Measurements from ENCODE around the gene CTNS. TPM values are rescaled to one million over a fixed set of nuclear protein-coding genes. Genes with fewer than 3 reads are reported as not detected.

CTNS gene
- total RNA-seq (7.3 TPM), polyA plus RNA-seq (8.8 TPM)
- long read RNA-seq, donor 1 = 0 reads
- long read RNA-seq, donor 2 = 0 reads
- long read RNA-seq, donor 3, partial matches to known transcripts = 0 of 1 reads
- long read RNA-seq, donor 3, other reads (novel, unspliced or antisense) = 0 of 1 reads
- long read RNA-seq, donor 4, partial matches to known transcripts = 13 of 34 reads
- long read RNA-seq, donor 4, other reads (novel, unspliced or antisense) = 19 of 34 reads
- long read RNA-seq, donor 5, partial matches to known transcripts = 7 of 9 reads
- long read RNA-seq, donor 5, other reads (novel, unspliced or antisense) = 0 of 9 reads
- long read RNA-seq, donor 6, partial matches to known transcripts = 119 of 175 reads
- long read RNA-seq, donor 6, other reads (novel, unspliced or antisense) = 55 of 175 reads
- long read RNA-seq, donor 7, partial matches to known transcripts = 0 of 1 reads
- long read RNA-seq, donor 7, other reads (novel, unspliced or antisense) = 0 of 1 reads
- long read RNA-seq, donor 8 = 0 reads
- long read RNA-seq, donor 9 = 0 reads
- long read RNA-seq, donor 10 = 0 reads

DNA sequence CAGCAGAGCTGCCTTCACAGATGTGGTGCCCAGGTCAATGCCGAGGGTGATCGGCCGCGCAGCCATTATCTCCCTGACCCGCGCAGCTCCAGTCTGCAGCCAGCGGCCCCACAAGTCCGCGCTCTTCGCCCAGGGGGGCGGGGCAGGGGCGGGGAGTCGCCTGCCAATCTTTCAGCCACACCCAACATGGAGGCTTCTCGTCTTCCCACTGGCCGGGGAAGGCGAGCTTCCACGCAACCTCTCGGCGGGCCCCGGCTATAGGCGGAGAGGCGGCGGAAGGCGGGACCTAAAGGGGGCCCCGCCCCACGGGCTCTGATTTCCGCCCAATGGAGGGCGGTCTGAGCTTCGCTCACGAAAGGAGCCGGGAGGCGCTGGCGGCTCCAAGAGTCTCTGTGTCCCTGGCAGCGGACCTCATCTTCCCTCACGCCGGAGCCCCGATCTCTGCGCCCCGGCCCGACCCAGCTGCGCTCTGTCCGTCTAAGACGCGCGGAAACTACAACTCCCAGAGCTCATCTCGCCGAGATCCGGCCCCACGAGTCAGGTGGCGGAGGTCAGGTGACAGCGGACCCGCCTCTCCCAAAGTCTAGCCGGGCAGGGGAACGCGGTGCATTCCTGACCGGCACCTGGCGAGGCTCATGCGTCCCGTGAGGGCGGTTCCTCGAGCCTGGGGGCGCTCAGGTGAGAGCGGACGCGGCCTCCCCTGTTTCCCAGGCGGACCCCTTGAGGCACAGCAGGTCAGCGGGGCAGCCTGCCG lies at the start of gene CTNS, which contains the start of gene SHPK:
Gene CTNS (plus strand): TSS at position 607 of the 754 bp plus-strand sequence. CDS start 3,447 bp downstream, outside the sequence.
Gene SHPK (minus strand): TSS at position 97 of the 754 bp plus-strand sequence. CDS start 31 bp downstream, at position 66.
- DNase-seq (ENCODE audit: low read depth in 6 of 9, low spot score in 9 of 9) = peak; percentile 78 to 97 (median 89)

GRCh38 chr17:3589784-3590183 lies 46.8 kb upstream of the CTNS start:
- Histone ChIP-seq H3K27me3 (ENCODE audit: control insufficient read depth in 2 of 2, insufficient read depth in 1 of 2, low read length in 1 of 2) (no peaks in the 10 kb centered on the region), H3K9me3 (ENCODE audit: control insufficient read depth in 2 of 2, insufficient read depth in 1 of 2, low read length in 1 of 2) (no peaks in the 10 kb centered on the region), H3K27ac (ENCODE audit: low read depth in 1 of 2, low read length in 1 of 2) (no peak overlapping the region), H3K4me1 (ENCODE audit: control insufficient read depth in 2 of 2, insufficient read depth in 2 of 2, low read length in 2 of 2) (no peaks in the 10 kb centered on the region), H3K36me3 (ENCODE audit: control insufficient read depth in 2 of 2, insufficient read depth in 2 of 2, low read length in 1 of 2) (peaks cover 0 to 16% of the 10 kb centered on the region in 2 donors), H3K4me3 (ENCODE audit: low read length in 2 of 2) (no peak overlapping the region)
- WGBS = 97% methylated on average over 22 of the region's 22 CpGs
- no peak for DNase-seq (ENCODE audit: low read depth in 6 of 9, low spot score in 9 of 9)

More for the DNA sequence above, at the start of gene CTNS, which contains the start of gene SHPK:
- peaks cover 0 to 12% of the 10 kb centered on the region in 2 donors for H3K36me3 ChIP-seq (ENCODE audit: control insufficient read depth in 2 of 2, insufficient read depth in 2 of 2, low read length in 1 of 2)
- H3K27me3 ChIP-seq (ENCODE audit: control insufficient read depth in 2 of 2, insufficient read depth in 1 of 2, low read length in 1 of 2) = no peaks in the 10 kb centered on the region
- H3K27ac ChIP-seq (ENCODE audit: low read depth in 1 of 2, low read length in 1 of 2) = peak within 1 kb of the TSS; percentile 100
- H3K4me1 ChIP-seq (ENCODE audit: control insufficient read depth in 2 of 2, insufficient read depth in 2 of 2, low read length in 2 of 2) = peaks cover 0 to 8% of the 10 kb centered on the region in 2 donors
- no peaks in the 10 kb centered on the region for H3K9me3 ChIP-seq (ENCODE audit: control insufficient read depth in 2 of 2, insufficient read depth in 1 of 2, low read length in 1 of 2)
- WGBS = under 1% methylated on average over 68 of the region's 68 CpGs
- peak within 1 kb of the TSS; percentile 78 to 94 for H3K4me3 ChIP-seq (ENCODE audit: low read length in 2 of 2)

DNA sequence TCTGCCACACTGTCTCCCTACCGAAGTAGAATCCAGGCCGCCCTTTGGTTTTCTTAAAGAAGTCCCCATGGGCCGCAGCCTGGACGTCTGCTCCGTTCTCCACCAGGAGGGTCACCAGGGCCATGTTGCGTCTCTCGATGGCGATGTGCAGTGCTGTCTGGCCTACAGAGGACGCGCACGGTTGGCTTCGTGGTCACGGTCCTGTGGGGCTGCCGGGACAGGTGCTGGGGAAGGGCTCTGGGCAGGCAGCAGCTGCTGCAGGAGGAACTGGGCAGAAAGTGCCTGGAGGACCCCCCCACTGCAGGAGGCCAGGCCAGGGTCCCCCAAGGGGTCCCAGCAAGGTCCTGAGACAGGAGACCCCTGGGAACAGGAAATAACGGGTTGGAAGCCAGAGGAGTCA lies 46.3 kb upstream of the CTNS start:
- H3K4me1 ChIP-seq (ENCODE audit: control insufficient read depth in 2 of 2, insufficient read depth in 2 of 2, low read length in 2 of 2) = no peaks in the 10 kb centered on the region
- H3K36me3 ChIP-seq (ENCODE audit: control insufficient read depth in 2 of 2, insufficient read depth in 2 of 2, low read length in 1 of 2) = peaks cover 0 to 16% of the 10 kb centered on the region in 2 donors
- no peaks in the 10 kb centered on the region for H3K27me3 ChIP-seq (ENCODE audit: control insufficient read depth in 2 of 2, insufficient read depth in 1 of 2, low read length in 1 of 2)
- DNase-seq (ENCODE audit: low read depth in 6 of 9, low spot score in 9 of 9) = no peak
- H3K27ac ChIP-seq (ENCODE audit: low read depth in 1 of 2, low read length in 1 of 2) = no peak overlapping the region
- no peaks in the 10 kb centered on the region for H3K9me3 ChIP-seq (ENCODE audit: control insufficient read depth in 2 of 2, insufficient read depth in 1 of 2, low read length in 1 of 2)
- 94% methylated on average over 15 of the region's 15 CpGs for WGBS
- no peak overlapping the region for H3K4me3 ChIP-seq (ENCODE audit: low read length in 2 of 2)

DNA sequence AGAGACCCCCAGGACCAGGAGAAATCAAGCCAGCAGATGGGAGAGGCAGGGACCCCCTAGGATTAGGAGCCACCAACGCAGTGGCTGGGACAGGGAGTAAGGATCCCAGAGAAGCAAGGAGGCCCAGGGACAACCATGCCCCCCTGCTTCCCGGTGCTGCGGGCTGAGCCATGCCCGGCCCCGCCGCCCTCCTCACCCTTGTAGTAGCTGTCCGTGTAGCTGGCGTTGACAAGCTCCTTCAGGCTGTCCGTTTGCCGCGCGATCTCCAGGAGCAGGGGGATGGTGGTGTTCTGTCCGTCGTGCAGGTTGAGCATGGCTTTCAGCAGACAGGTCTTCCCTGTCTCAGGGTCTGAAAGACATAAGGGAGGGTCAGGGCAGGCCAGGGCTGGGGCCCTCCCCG lies 45.8 kb upstream of the CTNS start:
- no peak overlapping the region for H3K27ac ChIP-seq (ENCODE audit: low read depth in 1 of 2, low read length in 1 of 2)
- no peaks in the 10 kb centered on the region for H3K27me3 ChIP-seq (ENCODE audit: control insufficient read depth in 2 of 2, insufficient read depth in 1 of 2, low read length in 1 of 2)
- no peaks in the 10 kb centered on the region for H3K9me3 ChIP-seq (ENCODE audit: control insufficient read depth in 2 of 2, insufficient read depth in 1 of 2, low read length in 1 of 2)
- no peaks in the 10 kb centered on the region for H3K4me1 ChIP-seq (ENCODE audit: control insufficient read depth in 2 of 2, insufficient read depth in 2 of 2, low read length in 2 of 2)
- WGBS = 96% methylated on average over 15 of the region's 15 CpGs
- H3K4me3 ChIP-seq (ENCODE audit: low read length in 2 of 2) = no peak overlapping the region
- DNase-seq (ENCODE audit: low read depth in 6 of 9, low spot score in 9 of 9) = no peak
- peaks cover 0 to 12% of the 10 kb centered on the region in 2 donors for H3K36me3 ChIP-seq (ENCODE audit: control insufficient read depth in 2 of 2, insufficient read depth in 2 of 2, low read length in 1 of 2)

- Histone ChIP-seq H3K27me3 (ENCODE audit: control insufficient read depth in 2 of 2, insufficient read depth in 1 of 2, low read length in 1 of 2) (no peaks in the 10 kb centered on the region), H3K9me3 (ENCODE audit: control insufficient read depth in 2 of 2, insufficient read depth in 1 of 2, low read length in 1 of 2) (no peaks in the 10 kb centered on the region), H3K4me3 (ENCODE audit: low read length in 2 of 2) (no peak overlapping the region), H3K4me1 (ENCODE audit: control insufficient read depth in 2 of 2, insufficient read depth in 2 of 2, low read length in 2 of 2) (no peaks in the 10 kb centered on the region), H3K36me3 (ENCODE audit: control insufficient read depth in 2 of 2, insufficient read depth in 2 of 2, low read length in 1 of 2) (peaks cover 0 to 10% of the 10 kb centered on the region in 2 donors), H3K27ac (ENCODE audit: low read depth in 1 of 2, low read length in 1 of 2) (no peak overlapping the region)
- WGBS = 95% methylated on average over 15 of the region's 15 CpGs
- no peak for DNase-seq (ENCODE audit: low read depth in 6 of 9, low spot score in 9 of 9)
Measured at GRCh38 chr17:3592216-3592860, 44.2 kb upstream of the CTNS start.

- Histone ChIP-seq H3K27me3 (ENCODE audit: control insufficient read depth in 2 of 2, insufficient read depth in 1 of 2, low read length in 1 of 2) (no peaks in the 10 kb centered on the region), H3K4me3 (ENCODE audit: low read length in 2 of 2) (no peak overlapping the region), H3K4me1 (ENCODE audit: control insufficient read depth in 2 of 2, insufficient read depth in 2 of 2, low read length in 2 of 2) (no peaks in the 10 kb centered on the region), H3K9me3 (ENCODE audit: control insufficient read depth in 2 of 2, insufficient read depth in 1 of 2, low read length in 1 of 2) (no peaks in the 10 kb centered on the region), H3K36me3 (ENCODE audit: control insufficient read depth in 2 of 2, insufficient read depth in 2 of 2, low read length in 1 of 2) (peaks cover 0 to 10% of the 10 kb centered on the region in 2 donors), H3K27ac (ENCODE audit: low read depth in 1 of 2, low read length in 1 of 2) (no peak overlapping the region)
- DNase-seq (ENCODE audit: low read depth in 6 of 9, low spot score in 9 of 9) = no peak
- WGBS = 97% methylated on average over 5 of the region's 5 CpGs
Measured at GRCh38 chr17:3593384-3593783, 43.2 kb upstream of the CTNS start.

- H3K27me3 ChIP-seq (ENCODE audit: control insufficient read depth in 2 of 2, insufficient read depth in 1 of 2, low read length in 1 of 2) = no peaks in the 10 kb centered on the region
- no peak overlapping the region for H3K27ac ChIP-seq (ENCODE audit: low read depth in 1 of 2, low read length in 1 of 2)
- H3K4me3 ChIP-seq (ENCODE audit: low read length in 2 of 2) = no peak overlapping the region
- 88% methylated on average over 11 of the region's 11 CpGs for WGBS
- no peak for DNase-seq (ENCODE audit: low read depth in 6 of 9, low spot score in 9 of 9)
- no peaks in the 10 kb centered on the region for H3K9me3 ChIP-seq (ENCODE audit: control insufficient read depth in 2 of 2, insufficient read depth in 1 of 2, low read length in 1 of 2)
- H3K36me3 ChIP-seq (ENCODE audit: control insufficient read depth in 2 of 2, insufficient read depth in 2 of 2, low read length in 1 of 2) = peaks cover 0 to 10% of the 10 kb centered on the region in 2 donors
- no peaks in the 10 kb centered on the region for H3K4me1 ChIP-seq (ENCODE audit: control insufficient read depth in 2 of 2, insufficient read depth in 2 of 2, low read length in 2 of 2)
Measured at GRCh38 chr17:3594051-3594800, 42.3 kb upstream of the CTNS start.

DNA sequence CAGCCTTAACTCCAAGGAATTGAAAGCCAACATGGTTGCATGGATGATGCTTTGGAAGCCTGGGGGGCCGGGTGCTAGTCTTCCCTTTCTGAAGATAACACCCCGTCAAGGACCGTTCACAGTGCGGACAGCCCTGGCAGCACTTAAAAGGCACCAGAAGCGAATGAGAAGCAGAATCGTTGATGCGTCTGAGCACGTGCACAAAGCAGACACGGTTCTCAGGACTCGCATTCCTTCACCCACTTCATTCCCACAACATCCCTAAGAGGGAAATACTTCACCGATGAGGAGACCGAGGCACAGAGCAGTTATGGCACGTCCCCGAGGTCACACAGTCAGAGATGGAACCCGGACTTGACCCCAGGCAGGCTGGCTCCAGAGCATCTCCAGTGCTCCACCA lies 41.6 kb upstream of the CTNS start:
- no peak overlapping the region for H3K4me3 ChIP-seq (ENCODE audit: low read length in 2 of 2)
- no peaks in the 10 kb centered on the region for H3K27me3 ChIP-seq (ENCODE audit: control insufficient read depth in 2 of 2, insufficient read depth in 1 of 2, low read length in 1 of 2)
- H3K27ac ChIP-seq (ENCODE audit: low read depth in 1 of 2, low read length in 1 of 2) = no peak overlapping the region
- DNase-seq (ENCODE audit: low read depth in 6 of 9, low spot score in 9 of 9) = no peak
- no peaks in the 10 kb centered on the region for H3K9me3 ChIP-seq (ENCODE audit: control insufficient read depth in 2 of 2, insufficient read depth in 1 of 2, low read length in 1 of 2)
- H3K36me3 ChIP-seq (ENCODE audit: control insufficient read depth in 2 of 2, insufficient read depth in 2 of 2, low read length in 1 of 2) = peaks cover 0 to 6% of the 10 kb centered on the region in 2 donors
- no peaks in the 10 kb centered on the region for H3K4me1 ChIP-seq (ENCODE audit: control insufficient read depth in 2 of 2, insufficient read depth in 2 of 2, low read length in 2 of 2)
- 88% methylated on average over 15 of the region's 15 CpGs for WGBS

Measured in thymus (tissue), 14 donors.